H9 (cell line): Measurements from ENCODE around the gene PKNOX2. TPM values are rescaled to one million over a fixed set of nuclear protein-coding genes. Genes with fewer than 3 reads are reported as not detected.

Source experiments
- DNase-seq: peaks from one replicate; pipeline ENCODE4 v3.0.0-alpha.2; 2017
- H2AFZ ChIP-seq: one replicate; pipeline ENCODE4 v1.6.1; 2013; ENCODE audit warnings: mild to moderate bottlenecking, low read length, control low read depth, moderate library complexity
- H2AK5ac ChIP-seq: 2 replicates; pipeline ENCODE4 v1.6.1; 2013; ENCODE audit warnings: low read length, control low read depth, mixed read lengths; ENCODE audit not compliant: insufficient read length
- H2BK120ac ChIP-seq: one replicate; pipeline ENCODE4 v1.6.1; 2013; ENCODE audit warnings: low read depth, mild to moderate bottlenecking, low read length, control low read depth, inconsistent platforms; ENCODE audit not compliant: poor library complexity, severe bottlenecking
- H2BK12ac ChIP-seq: 2 replicates; pipeline ENCODE4 v1.6.1; 2013; ENCODE audit warnings: low read length, control low read depth, mixed read lengths, low read depth; ENCODE audit not compliant: insufficient read length
- H2BK15ac ChIP-seq: 2 replicates; pipeline ENCODE4 v1.6.1; 2013; ENCODE audit warnings: low read depth, low read length, control low read depth
- H2BK20ac ChIP-seq: one replicate; pipeline ENCODE4 v1.6.1; 2013; ENCODE audit warnings: low read depth, mild to moderate bottlenecking, low read length, control low read depth, inconsistent platforms; ENCODE audit not compliant: poor library complexity, severe bottlenecking
- H2BK5ac ChIP-seq: 2 replicates; pipeline ENCODE4 v1.6.1; 2013; ENCODE audit warnings: low read length, control low read depth, mixed read lengths; ENCODE audit not compliant: insufficient read length
- H3K14ac ChIP-seq: 2 replicates; pipeline ENCODE4 v1.6.1; 2013; ENCODE audit warnings: low read length, control low read depth; ENCODE audit not compliant: insufficient read depth
- H3K18ac ChIP-seq: 2 replicates; pipeline ENCODE4 v1.6.1; 2013; ENCODE audit warnings: low read depth, mild to moderate bottlenecking, mixed read lengths, low read length, control low read depth; ENCODE audit not compliant: insufficient read length
- H3K23ac ChIP-seq: 2 replicates; pipeline ENCODE4 v1.6.1; 2013; ENCODE audit warnings: low read length, control low read depth, mixed read lengths, low read depth; ENCODE audit not compliant: insufficient read length
- H3K23me2 ChIP-seq: 2 replicates; pipeline ENCODE4 v1.6.1; 2013; ENCODE audit warnings: low read depth, mild to moderate bottlenecking, mixed read lengths, low read length, control low read depth; ENCODE audit not compliant: insufficient read length, poor library complexity, severe bottlenecking
- H3K27ac ChIP-seq: 2 replicates; pipeline ENCODE4 v1.5.1; 2013; ENCODE audit warnings: low read length, control low read depth, mixed read lengths, low read depth; ENCODE audit not compliant: insufficient read length
- H3K27me3 ChIP-seq: 2 replicates; pipeline ENCODE4 v1.6.1; 2013; ENCODE audit warnings: low read length, control low read depth, inconsistent platforms; ENCODE audit not compliant: insufficient read depth
- H3K4ac ChIP-seq: 2 replicates; pipeline ENCODE4 v1.6.1; 2013; ENCODE audit warnings: low read depth, mild to moderate bottlenecking, control low read depth, inconsistent platforms, low read length, moderate library complexity
- H3K4me1 ChIP-seq: 2 replicates; pipeline ENCODE4 v1.6.1; 2013; ENCODE audit warnings: low read length, control low read depth, inconsistent platforms; ENCODE audit not compliant: insufficient read depth
- H3K4me2 ChIP-seq: 2 replicates; pipeline ENCODE4 v1.6.1; 2013; ENCODE audit warnings: low read length, control low read depth, mixed read lengths; ENCODE audit not compliant: insufficient read length, insufficient read depth
- H3K56ac ChIP-seq: 2 replicates; pipeline ENCODE4 v1.6.1; 2013; ENCODE audit warnings: low read depth, mild to moderate bottlenecking, mixed read lengths, low read length, control low read depth; ENCODE audit not compliant: insufficient read length
- H3K79me1 ChIP-seq: 2 replicates; pipeline ENCODE4 v1.6.1; 2013; ENCODE audit warnings: low read depth, mild to moderate bottlenecking, moderate library complexity, low read length, control low read depth, inconsistent platforms; ENCODE audit not compliant: insufficient read depth, poor library complexity, severe bottlenecking
- H3K79me2 ChIP-seq: 2 replicates; pipeline ENCODE4 v1.6.1; 2013; ENCODE audit warnings: low read length, control low read depth, inconsistent platforms; ENCODE audit not compliant: insufficient read depth
- H3K9ac ChIP-seq: 2 replicates; pipeline ENCODE4 v1.6.1; 2013; ENCODE audit warnings: low read length, control low read depth, mixed read lengths; ENCODE audit not compliant: insufficient read length; ENCODE audit errors: extremely low read depth
- H3K9me3 ChIP-seq: one replicate; pipeline ENCODE4 v1.6.1; 2013; ENCODE audit warnings: low read depth, low read length, inconsistent platforms; ENCODE audit not compliant: control insufficient read depth
- H3T11ph ChIP-seq: one replicate; pipeline ENCODE4 v1.6.1; 2013; ENCODE audit warnings: mild to moderate bottlenecking, low read length, control low read depth, inconsistent platforms
- H4K20me1 ChIP-seq: one replicate; pipeline ENCODE4 v1.6.1; 2013; ENCODE audit not compliant: control insufficient read depth, insufficient read length, insufficient read depth
- H4K5ac ChIP-seq: 2 replicates; pipeline ENCODE4 v1.6.1; 2013; ENCODE audit warnings: low read depth, mild to moderate bottlenecking, mixed read lengths, low read length, control low read depth; ENCODE audit not compliant: insufficient read length
- H4K8ac ChIP-seq: replicated peaks from 2 replicates; pipeline ENCODE4 v1.6.1; 2013; ENCODE audit warnings: low read length, control low read depth, mixed read lengths, low read depth; ENCODE audit not compliant: insufficient read length
- H4K91ac ChIP-seq: 2 replicates; pipeline ENCODE4 v1.6.1; 2013; ENCODE audit warnings: low read depth, mild to moderate bottlenecking, moderate library complexity, mixed read lengths, low read length, control low read depth; ENCODE audit not compliant: insufficient read length
- H3K27ac Mint-ChIP-seq, 3 experiments: 2 replicates in 2 of 3; 3 replicates in 1 of 3; pipeline ENCODE4 v1.8.0; 2020 to 2021; ENCODE audit warnings: mixed read lengths in 3 of 3, mild to moderate bottlenecking in 1 of 3, moderate library complexity in 1 of 3
- H3K27me3 Mint-ChIP-seq: 2 replicates; pipeline ENCODE4 v1.8.0; 2021; ENCODE audit warnings: low read depth, mild to moderate bottlenecking, moderate library complexity, mixed read lengths
- H3K36me3 Mint-ChIP-seq, 3 experiments: 2 replicates in 2 of 3; 3 replicates in 1 of 3; pipeline ENCODE4 v1.8.0; 2020 to 2021; ENCODE audit warnings: low read depth in 3 of 3, mixed read lengths in 3 of 3; ENCODE audit not compliant: insufficient read depth in 1 of 3
- H3K4me1 Mint-ChIP-seq, 2 experiments: 2 replicates each; pipeline ENCODE4 v1.8.0; 2020; ENCODE audit warnings: mixed read lengths in 2 of 2
- H3K4me3 Mint-ChIP-seq, 2 experiments: 2 replicates in 1 of 2; 3 replicates in 1 of 2; pipeline ENCODE4 v1.8.0; 2020 to 2021; ENCODE audit warnings: mild to moderate bottlenecking in 2 of 2, mixed read lengths in 2 of 2, moderate library complexity in 1 of 2
- H3K9me3 Mint-ChIP-seq, 2 experiments: 2 replicates in 1 of 2; 3 replicates in 1 of 2; pipeline ENCODE4 v1.8.0; 2020; ENCODE audit warnings: mild to moderate bottlenecking in 2 of 2, mixed read lengths in 2 of 2, moderate library complexity in 1 of 2
- WGBS: extraction: QIAGEN DNeasy Blood & Tissue Kit; methylation state at CpG from one replicate; pipeline ENCODE4 v1.1.7; 2013; ENCODE audit warnings: missing lambda C conversion rate, low lambda C conversion rate, mixed read lengths; ENCODE audit not compliant: insufficient read length; ENCODE audit errors: extremely low coverage; 5-methylcytosine and 5-hydroxymethylcytosine counted together
- total RNA-seq: library from RNA; stranded (reverse); gene quantifications from 2 replicates; pipeline ENCODE4 v1.2.1, GENCODE V29; 2021
- TF ChIP-seq, protein P1 (sequence below): fragments of 200-600 bp; sonication (generic); conservative IDR thresholded peaks from 3 replicates; pipeline ENCODE4 v1.8.0; 2021; ENCODE audit warnings: antibody characterized with exemption, mild to moderate bottlenecking

Gene PKNOX2
- total RNA-seq, 1 experiment from 2014 or later, result 1.3 TPM

DNA sequence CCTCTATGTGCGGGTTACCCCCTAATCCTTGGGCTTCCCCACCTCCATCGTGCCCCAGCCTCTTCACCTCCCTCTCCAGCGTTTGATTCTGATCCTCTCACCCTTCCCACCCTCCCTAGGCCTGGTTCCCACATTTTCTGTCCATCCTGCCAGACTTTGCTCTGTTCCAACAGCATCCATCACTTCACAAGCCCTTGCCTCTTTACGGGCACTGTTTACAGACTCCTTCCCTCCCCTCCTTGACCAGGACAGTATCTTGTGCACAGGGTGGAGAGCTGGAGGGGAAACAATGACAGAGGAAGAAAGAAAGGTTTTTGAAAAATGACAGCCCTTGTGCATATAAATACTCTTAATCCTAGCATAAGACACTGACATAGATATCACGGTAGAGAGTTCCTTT, 301.1 kb downstream of the PKNOX2 start:
- Histone ChIP-seq H3K27ac (no peak overlapping the region), H4K5ac (no peak overlapping the region), H2AFZ (no peak overlapping the region), H2AK5ac (no peak overlapping the region), H4K8ac (no peak overlapping the region), H2BK5ac (no peak overlapping the region), H3K9ac (no peak overlapping the region), H3K27me3 (no peaks in the 10 kb centered on the region), H3K14ac (no peak overlapping the region), H3K4ac (no peak overlapping the region), H3T11ph (no peak overlapping the region), H2BK120ac (no peak overlapping the region), H2BK12ac (no peak overlapping the region), H3K56ac (no peak overlapping the region), H3K23ac (no peak overlapping the region), H3K18ac (no peak overlapping the region), H4K91ac (no peak overlapping the region), H3K79me2 (no peaks in the 10 kb centered on the region), H3K79me1 (no peaks in the 10 kb centered on the region), H3K23me2 (no peaks in the 10 kb centered on the region), H3K4me1 (peaks cover 2% of the 10 kb centered on the region; the same call in 1 of the 2 replicates), H3K9me3 (no peaks in the 10 kb centered on the region), H2BK15ac (no peak overlapping the region), H2BK20ac (no peak overlapping the region), H4K20me1 (no peaks in the 10 kb centered on the region), H3K4me2 (no peak overlapping the region)
- no peak overlapping the region; a peak in 1 of 5 replicates for H3K4me3 Mint-ChIP-seq
- H3K27ac Mint-ChIP-seq, result peak overlapping the region; percentile 23 to 47 (median 45); a peak in 6 of 7 replicates
- DNase-seq, result no peak
- peaks cover 1 to 34% (median 27%) of the 10 kb centered on the region in 3 experiments; a peak in 5 of 7 replicates for H3K36me3 Mint-ChIP-seq
- peaks cover 16 to 18% of the 10 kb centered on the region in 2 experiments for H3K4me1 Mint-ChIP-seq
- no peaks in the 10 kb centered on the region for H3K27me3 Mint-ChIP-seq
- H3K9me3 Mint-ChIP-seq, result no peaks in the 10 kb centered on the region
- TF ChIP-seq, protein P1, sequence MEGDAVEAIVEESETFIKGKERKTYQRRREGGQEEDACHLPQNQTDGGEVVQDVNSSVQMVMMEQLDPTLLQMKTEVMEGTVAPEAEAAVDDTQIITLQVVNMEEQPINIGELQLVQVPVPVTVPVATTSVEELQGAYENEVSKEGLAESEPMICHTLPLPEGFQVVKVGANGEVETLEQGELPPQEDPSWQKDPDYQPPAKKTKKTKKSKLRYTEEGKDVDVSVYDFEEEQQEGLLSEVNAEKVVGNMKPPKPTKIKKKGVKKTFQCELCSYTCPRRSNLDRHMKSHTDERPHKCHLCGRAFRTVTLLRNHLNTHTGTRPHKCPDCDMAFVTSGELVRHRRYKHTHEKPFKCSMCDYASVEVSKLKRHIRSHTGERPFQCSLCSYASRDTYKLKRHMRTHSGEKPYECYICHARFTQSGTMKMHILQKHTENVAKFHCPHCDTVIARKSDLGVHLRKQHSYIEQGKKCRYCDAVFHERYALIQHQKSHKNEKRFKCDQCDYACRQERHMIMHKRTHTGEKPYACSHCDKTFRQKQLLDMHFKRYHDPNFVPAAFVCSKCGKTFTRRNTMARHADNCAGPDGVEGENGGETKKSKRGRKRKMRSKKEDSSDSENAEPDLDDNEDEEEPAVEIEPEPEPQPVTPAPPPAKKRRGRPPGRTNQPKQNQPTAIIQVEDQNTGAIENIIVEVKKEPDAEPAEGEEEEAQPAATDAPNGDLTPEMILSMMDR, result no peak
- WGBS, result no CpG with 5 or more reads among the region's 5 CpGs
